Measurements from ENCODE around the gene PELI1.

The PELI1 gene

GRCh38 chr2:64151476-64151875 is 7.3 kb upstream of the PELI1 start:
- no peak for DNase-seq

GRCh38 chr2:64145714-64146113 is 1.5 kb upstream of the PELI1 start:
- DNase-seq: no peak

- no peak for DNase-seq
These were observed 899 bp upstream of the PELI1 start for GRCh38 chr2:64145119-64145518.

GRCh38 chr2:64143169-64144056 is 807 bp downstream of the PELI1 start:
- no peak for DNase-seq

- no peak for DNase-seq
These were observed 1.5 kb downstream of the PELI1 start for GRCh38 chr2:64142741-64143168.

- no peak for DNase-seq
These were observed 2.4 kb downstream of the PELI1 start for GRCh38 chr2:64141674-64142405.

GRCh38 chr2:64140665-64141200 is 3.5 kb downstream of the PELI1 start:
- DNase-seq: no peak

- DNase-seq: no peak
These were observed 4.3 kb downstream of the PELI1 start for GRCh38 chr2:64139956-64140355.

GRCh38 chr2:64137996-64138395 is 6.2 kb downstream of the PELI1 start:
- no peak for DNase-seq

- peak in 1 of 2 donors; percentile 58 for DNase-seq
These were observed 6.7 kb downstream of the PELI1 start for GRCh38 chr2:64137567-64137966.

- DNase-seq: no peak
These were observed 8.8 kb downstream of the PELI1 start for GRCh38 chr2:64135421-64135820.

GRCh38 chr2:64134813-64135212 is 9.4 kb downstream of the PELI1 start:
- DNase-seq: no peak

- no peak for DNase-seq
These were observed 10.4 kb downstream of the PELI1 start for GRCh38 chr2:64133828-64134227.

GRCh38 chr2:64133354-64133753 is 10.9 kb downstream of the PELI1 start:
- no peak for DNase-seq

- no peak for DNase-seq
These were observed 13.9 kb downstream of the PELI1 start for GRCh38 chr2:64130333-64130732.

- DNase-seq: no peak
These were observed 15.3 kb downstream of the PELI1 start for GRCh38 chr2:64128943-64129391.

- no peak for DNase-seq
These were observed 15.8 kb downstream of the PELI1 start for GRCh38 chr2:64128406-64128805.

GRCh38 chr2:64127119-64127518 is 17.1 kb downstream of the PELI1 start:
- no peak for DNase-seq

GRCh38 chr2:64126601-64127000 is 17.6 kb downstream of the PELI1 start:
- DNase-seq: no peak

- DNase-seq: no peak
These were observed 19.6 kb downstream of the PELI1 start for GRCh38 chr2:64124571-64124970.

GRCh38 chr2:64124168-64124567 is 20.1 kb downstream of the PELI1 start:
- DNase-seq: no peak

- no peak for DNase-seq
These were observed 20.5 kb downstream of the PELI1 start for GRCh38 chr2:64123740-64124139.

- no peak for DNase-seq
These were observed 21.9 kb downstream of the PELI1 start for GRCh38 chr2:64122358-64122757.

- DNase-seq: no peak
These were observed 23.3 kb downstream of the PELI1 start for GRCh38 chr2:64120928-64121327.

Measured in bone marrow (tissue), 2 donors.